Suprapubic skin (tissue), 4 donors: ENCODE results near the gene SCN5A.

Experiments
- CTCF ChIP-seq, 2 donors: fragments of 200-600 bp in 1 of 2; fragments of 450-650 bp in 1 of 2; sonication (generic) in 1 of 2; IDR thresholded peaks; one replicate each; pipeline ENCODE4 v1.5.1; 2016 to 2019; ENCODE audit warnings: antibody characterized with exemption in 2 of 2, mild to moderate bottlenecking in 1 of 2, moderate library complexity in 1 of 2
- EP300 ChIP-seq: sonication (generic); formaldehyde crosslinking; IDR thresholded peaks from one replicate; pipeline ENCODE4 v1.6.1; 2017; ENCODE audit warnings: antibody characterized with exemption
- POLR2A ChIP-seq, 2 donors: fragments of 450-650 bp; IDR thresholded peaks; one replicate each; pipeline ENCODE4 v1.6.1; 2017; ENCODE audit warnings: antibody characterized with exemption in 2 of 2, mild to moderate bottlenecking in 2 of 2, moderate library complexity in 2 of 2
- POLR2AphosphoS5 ChIP-seq, 3 donors: sonication (generic); formaldehyde crosslinking; IDR thresholded peaks; one replicate each; pipeline ENCODE4 v1.6.1; 2017; ENCODE audit warnings: antibody characterized with exemption in 3 of 3

- TF ChIP-seq CTCF (IDR thresholded peaks at IDR 0.05) (no peak), POLR2AphosphoS5 (IDR thresholded peaks at IDR 0.05) (no peak), EP300 (no peak), POLR2A (IDR thresholded peaks at IDR 0.05) (no peak)
These were observed 12.6 kb downstream of the SCN5A start for GRCh38 chr3:38636881-38637280.
